Superior temporal gyrus (tissue), 1 donor: Measurements from ENCODE around the gene POU2F2.
A peak's percentile ranks its signal among the peaks of the same experiment; 100 is the strongest.

ENCODE experiments used
- DNase-seq: peaks from one replicate; pipeline ENCODE4 v3.0.0-alpha.2; 2016; ENCODE audit errors: extremely low spot score

POU2F2 gene

GRCh38 chr19:42125536-42125935 lies 6.7 kb downstream of the POU2F2 start:
- no peak for DNase-seq

GRCh38 chr19:42124386-42124901 lies 7.8 kb downstream of the POU2F2 start:
- no peak for DNase-seq

- DNase-seq: no peak
Observed at GRCh38 chr19:42123765-42124164, 8.5 kb downstream of the POU2F2 start.

- DNase-seq: no peak
Observed at GRCh38 chr19:42122691-42123607, 9.3 kb downstream of the POU2F2 start.

GRCh38 chr19:42121656-42122069 lies 10.6 kb downstream of the POU2F2 start:
- no peak for DNase-seq

GRCh38 chr19:42121036-42121621 lies 11.1 kb downstream of the POU2F2 start:
- DNase-seq: no peak

GRCh38 chr19:42120276-42120980 lies 11.8 kb downstream of the POU2F2 start:
- DNase-seq: no peak

GRCh38 chr19:42117076-42117475 lies 15.2 kb downstream of the POU2F2 start:
- DNase-seq: no peak

GRCh38 chr19:42116308-42117075 lies 15.8 kb downstream of the POU2F2 start:
- no peak for DNase-seq

GRCh38 chr19:42115705-42116104 lies 16.5 kb downstream of the POU2F2 start:
- DNase-seq: no peak

- no peak for DNase-seq
Observed at GRCh38 chr19:42115219-42115618, 17.0 kb downstream of the POU2F2 start.

- no peak for DNase-seq
Observed at GRCh38 chr19:42114412-42114811, 17.8 kb downstream of the POU2F2 start.

GRCh38 chr19:42113641-42114348 lies 18.5 kb downstream of the POU2F2 start:
- no peak for DNase-seq

GRCh38 chr19:42111811-42112210 lies 20.4 kb downstream of the POU2F2 start:
- DNase-seq: no peak

GRCh38 chr19:42111384-42111783 lies 20.9 kb downstream of the POU2F2 start:
- no peak for DNase-seq

- no peak for DNase-seq
Observed at GRCh38 chr19:42110658-42111057, 21.6 kb downstream of the POU2F2 start.

- no peak for DNase-seq
Observed at GRCh38 chr19:42109896-42110295, 22.4 kb downstream of the POU2F2 start.

GRCh38 chr19:42108527-42109389 lies 23.5 kb downstream of the POU2F2 start:
- DNase-seq: peak; percentile 74

GRCh38 chr19:42105368-42105767 lies 26.9 kb downstream of the POU2F2 start:
- DNase-seq: no peak

- DNase-seq: no peak
Observed at GRCh38 chr19:42102877-42103276, 29.4 kb downstream of the POU2F2 start.
